ENCODE data around the gene SERTAD2. TPM values are rescaled to one million over a fixed set of nuclear protein-coding genes. Genes with fewer than 3 reads are reported as not detected.

The SERTAD2 gene
- total and polyA plus RNA-seq, 2 of the 4 experiments (the other 2 are of a cell fraction) = 5.0 to 11.0 TPM

GRCh38 chr2:64668542-64668941 lies 14.8 kb upstream of the SERTAD2 start:
- dilution Hi-C loops (cut with HindIII; ENCODE audit: low sequenced_read_pairs, unreplicated experiment) = no loop called here
- CTCF ChIA-PET = interaction anchor here (1.2 kb wide), 1 partner anchor 10 kb away, joined by 3 read pairs; no protein-coding TSS in a partner anchor
- TF ChIP-seq RCOR1 (IDR thresholded peaks at IDR 0.05; ENCODE audit: insufficient replicate concordance, low read length) (no peak), CTCF (conservative IDR thresholded peaks at IDR 0.05; ENCODE audit: low read depth, low read length) (no peak), BHLHE40 (IDR thresholded peaks at IDR 0.05; ENCODE audit: low read depth, low read length) (no peak), MAZ (IDR thresholded peaks at IDR 0.05; ENCODE audit: borderline replicate concordance, low read depth, low read length) (no peak), RFX5 (IDR thresholded peaks at IDR 0.05; ENCODE audit: low read depth, low read length) (no peak), FOS (IDR thresholded peaks at IDR 0.05; ENCODE audit: low read depth, low read length) (no peak), MAFK (IDR thresholded peaks at IDR 0.05; ENCODE audit: low read depth, low read length) (no peak), RAD21 (IDR thresholded peaks at IDR 0.05; ENCODE audit: low read length) (no peak), SMC3 (IDR thresholded peaks at IDR 0.05; ENCODE audit: low read depth, low read length) (no peak), USF2 (IDR thresholded peaks at IDR 0.05; ENCODE audit: low read depth, low read length) (no peak), MXI1 (IDR thresholded peaks at IDR 0.05; ENCODE audit: borderline replicate concordance, low read depth, low read length) (no peak), NFE2L2 (IDR thresholded peaks at IDR 0.05; ENCODE audit: low read depth, low read length) (no peak), POLR2A (IDR thresholded peaks at IDR 0.05; ENCODE audit: low read depth, low read length) (no peak), CHD1 (IDR thresholded peaks at IDR 0.05; ENCODE audit: low read depth, low read length) (no peak), CEBPB (IDR thresholded peaks at IDR 0.05; ENCODE audit: low read depth, low read length) (no peak)
- TF ChIP-seq, protein P1, sequence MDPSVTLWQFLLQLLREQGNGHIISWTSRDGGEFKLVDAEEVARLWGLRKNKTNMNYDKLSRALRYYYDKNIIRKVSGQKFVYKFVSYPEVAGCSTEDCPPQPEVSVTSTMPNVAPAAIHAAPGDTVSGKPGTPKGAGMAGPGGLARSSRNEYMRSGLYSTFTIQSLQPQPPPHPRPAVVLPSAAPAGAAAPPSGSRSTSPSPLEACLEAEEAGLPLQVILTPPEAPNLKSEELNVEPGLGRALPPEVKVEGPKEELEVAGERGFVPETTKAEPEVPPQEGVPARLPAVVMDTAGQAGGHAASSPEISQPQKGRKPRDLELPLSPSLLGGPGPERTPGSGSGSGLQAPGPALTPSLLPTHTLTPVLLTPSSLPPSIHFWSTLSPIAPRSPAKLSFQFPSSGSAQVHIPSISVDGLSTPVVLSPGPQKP (IDR thresholded peaks at IDR 0.05; ENCODE audit: borderline replicate concordance, low read depth, low read length) = no peak

More at GRCh38 chr2:64668542-64668941, 14.8 kb upstream of the SERTAD2 start:
- Histone ChIP-seq H4K91ac (ENCODE audit: insufficient read depth, low read depth, low read length) (no peak overlapping the region), H4K5ac (ENCODE audit: low read depth, low read length) (no peak overlapping the region), H4K20me1 (ENCODE audit: insufficient read depth, low read length) (no peaks in the 10 kb centered on the region), H2AFZ (replicated peaks; ENCODE audit: low read length, poor library complexity) (no peak overlapping the region), H2BK15ac (ENCODE audit: low read depth, low read length) (no peak overlapping the region), H3K4me1 (ENCODE audit: control insufficient read depth, insufficient read depth, low read length) (no peaks in the 10 kb centered on the region), H2AK9ac (replicated peaks; ENCODE audit: low read depth, low read length, poor library complexity) (no peak overlapping the region), H3K79me1 (ENCODE audit: low read depth in 1 of 2, low read length in 2 of 2) (no peaks in the 10 kb centered on the region), H3K4me3 (ENCODE audit: insufficient read depth, low read depth, low read length) (no peak overlapping the region), H3K36me3 (ENCODE audit: control insufficient read depth, insufficient read depth, low read length) (no peaks in the 10 kb centered on the region), H3K23ac (ENCODE audit: low read depth, low read length) (no peak overlapping the region), H3K9me1 (ENCODE audit: insufficient read depth, low read length) (no peaks in the 10 kb centered on the region), H3K4me2 (ENCODE audit: low read depth, low read length) (no peak overlapping the region), H2BK20ac (ENCODE audit: low read depth, low read length) (no peak overlapping the region), H2BK5ac (ENCODE audit: low read depth, low read length, poor library complexity, severe bottlenecking) (no peak overlapping the region), H2AK5ac (ENCODE audit: low read depth, low read length) (no peak overlapping the region), H3K4ac (ENCODE audit: low read depth, low read length) (no peak overlapping the region), H3K9me3 (ENCODE audit: control insufficient read depth, insufficient read depth, low read length) (no peaks in the 10 kb centered on the region), H3K14ac (replicated peaks; ENCODE audit: low read depth, low read length) (no peak overlapping the region), H2BK120ac (ENCODE audit: low read depth, low read length) (no peak overlapping the region), H3K27ac (ENCODE audit: insufficient read depth, low read length) (no peak overlapping the region), H3K27me3 (ENCODE audit: control insufficient read depth, insufficient read depth, low read length) (no peaks in the 10 kb centered on the region), H3K18ac (ENCODE audit: low read depth, low read length) (no peak overlapping the region), H3K9ac (ENCODE audit: low read depth, low read length) (no peak overlapping the region), H4K8ac (ENCODE audit: low read depth in 2 of 2, low read length in 2 of 2) (no peak overlapping the region), H3K56ac (ENCODE audit: extremely low read depth, insufficient read depth, low read length) (no peak overlapping the region)
- POLR2A ChIA-PET (ENCODE audit: unreplicated experiment) = no interaction called here
- in situ Hi-C loops (cut with MboI; ENCODE audit: low sequenced_read_pairs) (no loop called here), intact Hi-C loops (cut with micrococcal nuclease) (no loop called here)
- BruUV-seq (replicated peaks) = no TSS peak
- no CpG with 5 or more reads among the region's 3 CpGs for WGBS, 2 experiments (ENCODE audit: extremely low coverage in 2 of 2, insufficient read length in 1 of 2)
- DNase-seq (no peak), ATAC-seq (ENCODE audit: low read depth) (no peak)
